H1 (cell line): ENCODE measurements around the gene NEK9. TPM values are rescaled to one million over a fixed set of nuclear protein-coding genes. Genes with fewer than 3 reads are reported as not detected.

Experiments used
- CTCF ChIA-PET: fragments of 300-600 bp; sonication (Branson Sonifier 250); formaldehyde crosslinking; loops from one replicate; lab custom pipeline; 2021; ENCODE audit not compliant: partially characterized antibody; lab: Charles Lee
- POLR2A ChIA-PET: fragments of 300-600 bp; sonication (Branson Sonifier 250); formaldehyde crosslinking; loops from one replicate; lab custom pipeline; 2021; ENCODE audit warnings: inconsistent platforms; ENCODE audit not compliant: partially characterized antibody; lab: Charles Lee
- DNase-seq, 2 experiments: peaks; one replicate each; pipeline versions ENCODE4 v3.0.0 to v3.0.0-alpha.2; 2010 to 2022; ENCODE audit warnings: low spot score in 2 of 2, low read depth in 1 of 2, mixed read lengths in 1 of 2
- FAIRE-seq: peaks from 2 replicates; lab custom pipeline; 2011; peaks lifted over from hg19 to GRCh38; lab: Jason Lieb, UNC
- H2AFZ ChIP-seq: 2 replicates; pipeline ENCODE4 v1.8.1; 2012; ENCODE audit warnings: low read length, inconsistent platforms
- H2AK5ac ChIP-seq: 2 replicates; pipeline ENCODE4 v1.6.1; 2013; ENCODE audit warnings: low read depth, low read length
- H2BK120ac ChIP-seq: replicated peaks from 2 replicates; pipeline ENCODE3; 2013; ENCODE audit warnings: low read depth, low read length, inconsistent platforms
- H2BK12ac ChIP-seq: 2 replicates; pipeline ENCODE4 v1.6.1; 2013; ENCODE audit warnings: low read depth, low read length
- H2BK15ac ChIP-seq: 2 replicates; pipeline ENCODE4 v1.6.1; 2013; ENCODE audit warnings: low read length
- H2BK20ac ChIP-seq: 2 replicates; pipeline ENCODE4 v1.6.1; 2013; ENCODE audit warnings: low read length
- H2BK5ac ChIP-seq: 2 replicates; pipeline ENCODE4 v1.6.1; 2013; ENCODE audit warnings: low read depth, low read length
- H3K14ac ChIP-seq: 2 replicates; pipeline ENCODE4 v1.6.1; 2013; ENCODE audit warnings: inconsistent platforms; ENCODE audit not compliant: insufficient read length
- H3K18ac ChIP-seq: 2 replicates; pipeline ENCODE4 v1.6.1; 2013; ENCODE audit warnings: low read length; ENCODE audit errors: extremely low read depth
- H3K23ac ChIP-seq: 2 replicates; pipeline ENCODE4 v1.6.1; 2013; ENCODE audit warnings: inconsistent platforms; ENCODE audit not compliant: insufficient read length
- H3K23me2 ChIP-seq: 2 replicates; pipeline ENCODE4 v1.6.1; 2013; ENCODE audit warnings: low read depth, low read length
- H3K27ac ChIP-seq: 2 replicates; pipeline ENCODE4 v1.6.1; 2011; ENCODE audit warnings: low read depth, low read length, inconsistent platforms
- H3K27me3 ChIP-seq, 4 experiments: replicated peaks in 1 of 4; 1 replicate in 1 of 4; 2 replicates in 3 of 4; pipeline versions ENCODE4 v1.6.1 to v1.8.1; 2011 to 2013; ENCODE audit warnings: low read length in 3 of 4, mild to moderate bottlenecking in 3 of 4, inconsistent platforms in 2 of 4, mixed read lengths in 2 of 4, moderate library complexity in 1 of 4; ENCODE audit not compliant: control insufficient read depth in 3 of 4, insufficient read depth in 3 of 4; ENCODE audit errors: extremely low read depth in 1 of 4
- H3K36me3 ChIP-seq, 4 experiments: 2 replicates each; pipeline versions ENCODE4 v1.6.1 to v1.8.1; 2011 to 2013; ENCODE audit warnings: mild to moderate bottlenecking in 4 of 4, low read length in 3 of 4, moderate library complexity in 2 of 4, control low read depth in 1 of 4, inconsistent platforms in 1 of 4; ENCODE audit not compliant: insufficient read depth in 4 of 4, control insufficient read depth in 2 of 4
- H3K4ac ChIP-seq: replicated peaks from 2 replicates; pipeline ENCODE3; 2013; ENCODE audit warnings: low read length, low read depth, mixed read lengths, inconsistent platforms; ENCODE audit not compliant: insufficient read length
- H3K4me1 ChIP-seq, 4 experiments: replicated peaks in 1 of 4; 1 replicate in 1 of 4; 2 replicates in 3 of 4; pipeline versions ENCODE4 v1.6.1 to v1.8.1; 2011 to 2013; ENCODE audit warnings: low read length in 3 of 4, inconsistent platforms in 2 of 4, mixed read lengths in 1 of 4; ENCODE audit not compliant: insufficient read depth in 4 of 4, control insufficient read depth in 3 of 4
- H3K4me2 ChIP-seq, 2 experiments: 2 replicates each; pipeline versions ENCODE4 v1.6.1 to v1.8.1; 2011 to 2013; ENCODE audit warnings: low read depth in 2 of 2, low read length in 2 of 2, control low read depth in 1 of 2, inconsistent platforms in 1 of 2, mild to moderate bottlenecking in 1 of 2; ENCODE audit not compliant: insufficient read depth in 1 of 2
- H3K4me3 ChIP-seq, 4 experiments: fragments of 200-600, 300-600 bp in 1 of 4; sonication (generic), shearing (Covaris generic), sonication (Bioruptor Twin) in 1 of 4; 2 replicates each; pipeline versions ENCODE4 v1.5.1 to v1.8.1; 2011 to 2016; ENCODE audit warnings: low read length in 4 of 4, low read depth in 3 of 4, control low read depth in 2 of 4, inconsistent platforms in 2 of 4, mild to moderate bottlenecking in 2 of 4, mixed read lengths in 1 of 4, moderate library complexity in 1 of 4; ENCODE audit not compliant: insufficient read depth in 2 of 4; ENCODE audit errors: extremely low read depth in 1 of 4
- H3K56ac ChIP-seq: replicated peaks from 2 replicates; pipeline ENCODE3; 2013; ENCODE audit warnings: low read depth, mild to moderate bottlenecking, mixed read lengths, low read length, inconsistent platforms; ENCODE audit not compliant: insufficient read length
- H3K79me1 ChIP-seq: 2 replicates; pipeline ENCODE4 v1.6.1; 2013; ENCODE audit warnings: low read depth, low read length, control low read depth
- H3K79me2 ChIP-seq, 2 experiments: 2 replicates each; pipeline versions ENCODE4 v1.6.1 to v1.8.1; 2012 to 2013; ENCODE audit warnings: low read length in 2 of 2, mild to moderate bottlenecking in 2 of 2, inconsistent platforms in 1 of 2; ENCODE audit not compliant: insufficient read depth in 2 of 2, control insufficient read depth in 1 of 2
- H3K9ac ChIP-seq, 4 experiments: replicated peaks in 1 of 4; 1 replicate in 1 of 4; 2 replicates in 3 of 4; pipeline versions ENCODE4 v1.6.1 to v1.8.1; 2011 to 2013; ENCODE audit warnings: low read depth in 3 of 4, low read length in 3 of 4, control low read depth in 2 of 4, mild to moderate bottlenecking in 2 of 4, moderate library complexity in 2 of 4, inconsistent platforms in 1 of 4; ENCODE audit errors: extremely low read depth in 1 of 4
- H3K9me3 ChIP-seq, 2 experiments: 2 replicates each; pipeline versions ENCODE4 v1.6.1 to v1.8.1; 2012 to 2013; ENCODE audit warnings: mild to moderate bottlenecking in 2 of 2, moderate library complexity in 2 of 2, control low read depth in 1 of 2, inconsistent platforms in 1 of 2, low read depth in 1 of 2, low read length in 1 of 2, mixed read lengths in 1 of 2; ENCODE audit not compliant: insufficient read depth in 2 of 2
- H4K20me1 ChIP-seq, 2 experiments: replicated peaks in 1 of 2; 2 replicates each; pipeline versions ENCODE3 to v1.8.1; 2011 to 2013; ENCODE audit warnings: inconsistent platforms in 2 of 2, low read length in 2 of 2, mild to moderate bottlenecking in 1 of 2; ENCODE audit not compliant: insufficient read depth in 2 of 2, control insufficient read depth in 1 of 2
- H4K5ac ChIP-seq: 2 replicates; pipeline ENCODE4 v1.6.1; 2013; ENCODE audit warnings: low read length, low read depth, mixed read lengths, inconsistent platforms; ENCODE audit not compliant: insufficient read length
- H4K8ac ChIP-seq: 2 replicates; pipeline ENCODE4 v1.8.0; 2013; ENCODE audit warnings: mild to moderate bottlenecking, moderate library complexity, low read length, inconsistent platforms; ENCODE audit not compliant: insufficient read depth; ENCODE audit errors: extremely low read depth
- H4K91ac ChIP-seq: replicated peaks from 2 replicates; pipeline ENCODE3; 2013; ENCODE audit warnings: low read length, mixed read lengths, inconsistent platforms; ENCODE audit not compliant: insufficient read length
- POLR2A ChIP-seq, 2 experiments: IDR thresholded peaks; 1 replicate in 1 of 2; 2 replicates in 1 of 2; pipeline ENCODE4 v1.6.1; 2011; ENCODE audit warnings: low read depth in 2 of 2, low read length in 2 of 2, mild to moderate bottlenecking in 2 of 2; ENCODE audit errors: control extremely low read depth in 1 of 2
- RAD21 ChIP-seq, 2 experiments: IDR thresholded peaks in 1 of 2; conservative IDR thresholded peaks in 1 of 2; 2 replicates each; pipeline ENCODE4 v1.6.1; 2011; ENCODE audit warnings: low read depth in 2 of 2, low read length in 2 of 2, improper control_type of control experiment in 1 of 2, inconsistent platforms in 1 of 2, mild to moderate bottlenecking in 1 of 2, moderate library complexity in 1 of 2
- RBBP5 ChIP-seq: IDR thresholded peaks from 2 replicates; pipeline ENCODE4 v1.7.1; 2012; ENCODE audit warnings: low read depth, mild to moderate bottlenecking, inconsistent platforms, low read length, moderate library complexity, borderline replicate concordance
- RXRA ChIP-seq: IDR thresholded peaks from 2 replicates; pipeline ENCODE4 v1.6.1; 2011; ENCODE audit warnings: low read depth, mild to moderate bottlenecking, low read length, moderate library complexity; ENCODE audit not compliant: insufficient read depth
- SP4 ChIP-seq: IDR thresholded peaks from 2 replicates; pipeline ENCODE4 v1.6.1; 2012; ENCODE audit warnings: low read length, inconsistent platforms
- TAF1 ChIP-seq: IDR thresholded peaks from 2 replicates; pipeline ENCODE4 v1.6.1; 2011; ENCODE audit warnings: mild to moderate bottlenecking, low read depth, low read length
- TBP ChIP-seq: IDR thresholded peaks from 2 replicates; pipeline ENCODE4 v1.6.1; 2011; ENCODE audit warnings: low read depth, low read length, improper control_type of control experiment
- WGBS, 2 experiments: shearing (Covaris generic) in 1 of 2; methylation state at CpG; one replicate each; pipeline versions ENCODE4 v1.1.6 to v1.1.7; 2013 to 2015; ENCODE audit warnings: low lambda C conversion rate in 2 of 2, mixed read lengths in 2 of 2, inconsistent platforms in 1 of 2, low coverage in 1 of 2, missing lambda C conversion rate in 1 of 2; ENCODE audit not compliant: insufficient replicate concordance in 2 of 2, insufficient coverage in 1 of 2, insufficient read length in 1 of 2; ENCODE audit errors: extremely low coverage in 1 of 2, missing lambda C conversion rate in 1 of 2; 5-methylcytosine and 5-hydroxymethylcytosine counted together
- polyA plus RNA-seq, 7 experiments: library from polyadenylated mRNA; depleted of rRNA in 3 of 7; stranded (reverse) in 5 of 7; unstranded in 2 of 7; fragments of >200 nt in 5 of 7; fragments of 200-250 nt in 2 of 7; gene quantifications; 1 replicate in 5 of 7; 2 replicates in 1 of 7; 4 replicates in 1 of 7; pipeline versions ENCODE4 v1.2.1 to v1.2.3, GENCODE V29; 2011 to 2013; ENCODE audit warnings: missing spikeins in 2 of 7, mixed read lengths in 2 of 7
- total RNA-seq: library from RNA; stranded (reverse); fragmentation: NEBNext Ultra II Directional; extraction: Animal tissue kit (Norgen Biotek cat#: 25700); gene quantifications from 2 replicates; pipeline ENCODE4 v1.2.1, GENCODE V29; 2021

NEK9 gene
- total and polyA plus RNA-seq, 2 of the 8 experiments (the other 6 are each of a cell fraction or from before 2014, with no cell fraction given), result 16.0 to 43.6 TPM

DNA sequence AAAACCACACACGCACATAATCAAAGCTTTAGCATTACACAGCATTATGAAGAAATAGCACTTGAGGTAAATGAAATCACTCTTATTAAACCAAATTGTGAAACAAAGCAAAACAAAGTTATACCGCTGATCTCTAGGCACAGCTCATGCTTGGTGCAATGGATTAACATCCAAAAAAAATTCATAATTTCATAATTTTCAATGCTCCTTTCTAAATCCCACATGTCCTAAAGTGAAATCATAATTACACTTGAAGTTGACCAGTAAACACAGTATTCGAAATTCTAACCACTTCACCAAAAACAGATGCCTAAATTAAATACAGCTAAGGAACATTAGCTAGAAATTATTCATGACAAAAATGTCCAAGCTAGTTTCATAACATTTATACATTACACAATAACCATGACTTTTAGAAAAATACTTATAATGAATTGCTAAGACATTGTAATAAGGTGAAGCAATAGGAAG is 77.1 kb downstream of the NEK9 start:
- H3K4me3 ChIP-seq, result no peak overlapping the region
- no peak overlapping the region for H3K18ac ChIP-seq
- no peaks in the 10 kb centered on the region for H4K20me1 ChIP-seq
- H2BK20ac ChIP-seq, result no peak overlapping the region
- no peak overlapping the region for H3K4ac ChIP-seq
- H2BK12ac ChIP-seq, result no peak overlapping the region
- no peak overlapping the region for H3K14ac ChIP-seq
- no peaks in the 10 kb centered on the region for H3K79me1 ChIP-seq
- DNase-seq, result no peak
- H2BK15ac ChIP-seq, result no peak overlapping the region
- no peak overlapping the region for H2AFZ ChIP-seq
- no peak overlapping the region for H2BK5ac ChIP-seq
- no peak overlapping the region for H4K8ac ChIP-seq
- H3K9me3 ChIP-seq, result no peaks in the 10 kb centered on the region
- H3K27ac ChIP-seq, result no peak overlapping the region
- no peaks in the 10 kb centered on the region for H3K79me2 ChIP-seq
- H4K5ac ChIP-seq, result no peak overlapping the region
- no peaks in the 10 kb centered on the region; the same call in 1 of the 2 replicates for H3K23me2 ChIP-seq
- H4K91ac ChIP-seq, result no peak overlapping the region
- no peak overlapping the region for H2AK5ac ChIP-seq
- no peak overlapping the region for H3K56ac ChIP-seq
- no peak overlapping the region for H3K23ac ChIP-seq
- H3K4me1 ChIP-seq, result peaks cover 0 to 4% (median 0%) of the 10 kb centered on the region in 4 experiments; a peak in 3 of 7 replicates
- H3K27me3 ChIP-seq, result no peaks in the 10 kb centered on the region
- no peak overlapping the region for H3K4me2 ChIP-seq
- H2BK120ac ChIP-seq, result no peak overlapping the region
- no peak overlapping the region for H3K9ac ChIP-seq
- 95% methylated on average over 3 of the region's 3 CpGs; no CpG with 5 or more reads in 1 of the 2 experiments for WGBS, 2 experiments
- ChIA-PET CTCF (interaction anchor here (1.6 to 2.8 kb wide), 4 partner anchors 27 to 104 kb away, joined by 3 to 17 read pairs (median 8); no protein-coding TSS in a partner anchor), POLR2A (interaction anchor here (1.0 to 3.0 kb wide), 4 partner anchors 12 to 26 kb away, joined by 3 to 15 read pairs (median 6); partner anchors contain the start of genes ACYP1 and ZC2HC1C)
- no peak for FAIRE-seq
- TF ChIP-seq RAD21 (IDR thresholded peaks at IDR 0.05 in 1 of 2, conservative IDR thresholded peaks at IDR 0.05 in 1 of 2; ENCODE audit: low read depth in 2 of 2, low read length in 2 of 2), result no peak
- TF ChIP-seq RXRA, result no peak
- TF ChIP-seq POLR2A (IDR thresholded peaks at IDR 0.05; ENCODE audit: control extremely low read depth in 1 of 2, low read depth in 2 of 2, low read length in 2 of 2), result no peak
- TF ChIP-seq RBBP5, result no peak
- TF ChIP-seq TBP, result no peak
- no peak for TF ChIP-seq TAF1
- TF ChIP-seq SP4, result no peak
- TF ChIP-seq, all 59 proteins: peak for 0
- no peaks in the 10 kb centered on the region; a peak in 1 of 8 replicates for H3K36me3 ChIP-seq
